CD1c-positive myeloid dendritic cell (primary cell): Measurements from ENCODE around the gene RANBP3.

Experiments used
- DNase-seq: peaks from one replicate; pipeline ENCODE4 v3.0.0-alpha.2; 2016; ENCODE audit errors: extremely low spot score

RANBP3 gene

DNA sequence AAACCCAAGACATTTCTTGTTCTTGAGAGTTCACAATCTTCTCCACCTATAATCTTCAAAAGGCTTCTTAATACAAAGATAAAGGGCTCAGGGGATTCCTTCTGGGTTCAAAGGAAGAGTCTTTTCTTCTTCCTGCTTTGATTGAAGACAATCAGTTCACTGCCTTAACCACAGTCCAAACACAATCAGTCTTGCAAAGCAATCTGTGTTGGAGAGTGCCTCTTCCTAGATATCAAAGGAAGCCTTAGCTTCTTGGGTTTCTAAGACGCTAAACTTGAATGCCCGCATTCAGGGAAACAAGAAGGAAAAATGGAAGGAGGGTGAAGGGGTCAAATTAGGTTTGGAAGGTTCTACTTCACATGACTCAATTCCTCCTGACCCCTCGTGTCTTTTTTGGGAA lies 27.2 kb downstream of the RANBP3 start:
- no peak for DNase-seq

DNA sequence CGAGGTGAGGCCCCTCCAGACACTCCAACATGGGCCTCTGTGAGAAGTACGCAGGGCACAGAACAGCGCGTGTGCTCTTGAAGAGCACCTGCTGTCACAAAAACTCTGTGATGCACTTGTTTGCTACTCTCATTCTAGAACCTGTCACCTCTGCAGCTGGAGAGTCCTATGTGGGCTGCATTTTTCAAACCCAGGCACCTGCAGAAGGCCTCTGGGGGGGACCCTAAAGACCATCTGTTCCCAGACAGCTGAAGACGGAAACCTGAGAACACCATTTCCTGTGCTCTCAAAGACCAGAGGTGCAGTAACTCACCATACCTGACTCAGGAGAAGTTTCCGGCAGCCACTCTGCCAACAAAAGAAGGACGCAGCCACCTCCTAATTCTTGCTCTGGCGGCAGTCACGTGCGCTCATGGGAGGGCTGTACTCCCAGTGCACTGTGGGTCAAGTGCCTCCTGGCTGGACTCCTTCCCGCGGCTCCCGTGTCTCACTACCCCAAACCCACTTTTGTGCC lies 28.1 kb downstream of the RANBP3 start:
- no peak for DNase-seq

DNA sequence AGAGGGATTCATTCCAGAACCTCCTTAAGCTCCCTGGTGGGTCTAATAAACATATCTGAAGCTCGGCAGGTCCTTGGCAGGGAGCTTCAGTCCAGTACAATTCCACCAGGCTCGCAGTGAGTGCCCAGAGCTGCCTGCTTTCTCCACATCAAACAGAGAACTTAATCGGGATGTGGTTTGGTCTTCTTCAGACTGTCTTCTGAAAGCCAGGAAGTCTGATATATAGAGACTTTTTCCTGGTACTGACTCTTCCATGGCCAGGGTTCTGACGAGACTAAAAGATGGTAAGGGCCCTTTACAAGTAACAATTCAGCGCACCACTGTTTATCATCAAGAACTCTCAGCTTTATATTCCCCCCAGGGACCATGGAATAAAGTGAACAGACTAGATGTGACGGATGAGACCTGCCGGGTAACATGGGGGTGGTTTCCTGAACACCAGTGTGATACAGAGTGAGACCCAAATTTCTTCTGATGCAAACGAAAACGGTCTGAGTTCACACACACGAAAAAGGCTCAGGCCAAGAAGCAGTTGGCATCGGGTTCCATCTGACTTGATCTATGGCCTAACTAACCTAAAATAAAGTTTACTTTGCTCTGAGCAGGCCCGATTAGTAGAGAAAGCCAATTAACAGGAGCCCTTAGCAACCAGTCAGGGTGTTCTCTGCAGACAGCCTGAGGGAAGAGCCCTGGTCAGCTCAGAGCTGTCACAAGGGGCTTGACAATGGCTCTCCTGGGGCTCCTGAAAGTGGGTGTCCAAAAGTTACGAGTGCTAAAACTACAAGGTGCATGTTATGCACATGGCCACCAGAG lies 29.0 kb downstream of the RANBP3 start:
- DNase-seq, result no peak

DNA sequence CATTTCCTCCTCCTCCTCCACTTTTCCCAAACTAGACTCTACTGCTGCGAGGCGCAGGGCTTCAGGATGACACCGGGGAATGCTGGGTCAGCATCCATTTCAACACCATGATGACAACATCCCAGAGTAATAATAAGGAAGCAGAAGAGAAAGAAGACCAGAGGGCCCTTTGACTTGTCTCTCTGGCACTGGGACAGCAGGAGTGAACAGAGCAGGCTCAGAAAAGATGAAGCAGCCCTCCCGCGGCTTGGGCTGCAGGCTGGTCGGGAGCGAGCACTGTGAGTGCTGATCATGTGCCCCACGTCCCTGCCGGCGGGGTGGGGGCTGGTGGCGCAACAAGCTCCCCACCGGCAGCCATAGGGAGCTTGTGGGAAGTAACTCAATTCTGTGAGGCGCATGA lies 30.5 kb downstream of the RANBP3 start:
- DNase-seq, result peak; percentile 86

DNA sequence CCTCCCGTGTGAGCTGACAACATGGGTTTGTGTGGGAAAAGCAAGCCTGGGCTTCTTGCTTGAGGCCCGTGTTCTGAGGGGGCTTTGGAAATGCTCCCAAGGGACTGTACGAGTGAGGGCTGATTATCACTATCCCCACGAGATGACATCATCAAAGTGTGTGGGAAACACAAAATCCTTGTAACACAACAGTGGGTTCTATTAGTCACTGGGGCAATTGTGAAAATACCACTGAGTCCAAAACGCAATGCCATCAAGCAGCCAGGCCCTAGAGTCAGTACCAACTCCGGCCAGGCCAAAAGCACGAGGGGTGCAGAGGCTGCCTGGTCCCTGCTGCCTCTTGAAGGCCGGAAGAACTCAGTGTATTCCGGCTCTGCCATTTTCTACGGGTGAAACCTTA lies 34.3 kb downstream of the RANBP3 start:
- no peak for DNase-seq

DNA sequence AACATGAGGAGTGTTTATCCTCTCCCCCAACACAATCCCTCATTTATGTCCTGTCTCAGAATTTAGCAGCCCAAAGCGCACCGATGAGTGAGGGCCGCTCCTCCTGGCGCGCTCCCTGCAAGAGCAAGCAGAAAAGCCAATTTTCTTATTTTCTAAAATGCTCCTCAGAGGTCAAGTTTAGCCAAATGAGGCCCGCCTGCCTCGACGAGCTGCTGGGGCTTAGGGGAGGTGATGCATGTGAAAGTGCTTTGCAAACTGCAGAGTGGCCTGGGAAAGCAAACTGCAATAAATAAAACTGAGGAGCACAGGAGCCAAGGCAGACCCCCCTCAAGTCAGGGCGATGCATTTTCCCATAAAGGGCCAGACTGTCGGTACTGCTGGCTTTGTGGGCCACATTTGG lies 34.9 kb downstream of the RANBP3 start:
- no peak for DNase-seq

DNA sequence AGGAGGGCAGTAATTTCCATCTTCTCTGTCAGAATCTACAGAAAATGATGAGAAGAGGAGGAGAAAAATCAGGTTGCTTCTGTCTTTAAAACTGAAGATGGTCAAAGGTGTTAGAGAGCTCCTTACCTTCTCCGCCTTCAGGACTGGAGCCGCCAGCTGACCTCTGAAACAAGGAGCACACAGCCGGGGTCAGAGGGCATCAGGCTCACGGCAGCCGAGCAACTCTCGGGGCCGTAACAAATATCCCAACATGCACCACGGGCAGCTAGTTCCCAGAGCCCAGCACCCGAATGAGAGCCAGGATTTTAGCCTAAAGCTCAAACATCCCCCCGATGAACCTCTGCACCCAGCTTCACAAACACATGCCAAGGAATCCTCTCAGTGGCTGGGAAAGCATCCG lies 36.3 kb downstream of the RANBP3 start:
- no peak for DNase-seq

DNA sequence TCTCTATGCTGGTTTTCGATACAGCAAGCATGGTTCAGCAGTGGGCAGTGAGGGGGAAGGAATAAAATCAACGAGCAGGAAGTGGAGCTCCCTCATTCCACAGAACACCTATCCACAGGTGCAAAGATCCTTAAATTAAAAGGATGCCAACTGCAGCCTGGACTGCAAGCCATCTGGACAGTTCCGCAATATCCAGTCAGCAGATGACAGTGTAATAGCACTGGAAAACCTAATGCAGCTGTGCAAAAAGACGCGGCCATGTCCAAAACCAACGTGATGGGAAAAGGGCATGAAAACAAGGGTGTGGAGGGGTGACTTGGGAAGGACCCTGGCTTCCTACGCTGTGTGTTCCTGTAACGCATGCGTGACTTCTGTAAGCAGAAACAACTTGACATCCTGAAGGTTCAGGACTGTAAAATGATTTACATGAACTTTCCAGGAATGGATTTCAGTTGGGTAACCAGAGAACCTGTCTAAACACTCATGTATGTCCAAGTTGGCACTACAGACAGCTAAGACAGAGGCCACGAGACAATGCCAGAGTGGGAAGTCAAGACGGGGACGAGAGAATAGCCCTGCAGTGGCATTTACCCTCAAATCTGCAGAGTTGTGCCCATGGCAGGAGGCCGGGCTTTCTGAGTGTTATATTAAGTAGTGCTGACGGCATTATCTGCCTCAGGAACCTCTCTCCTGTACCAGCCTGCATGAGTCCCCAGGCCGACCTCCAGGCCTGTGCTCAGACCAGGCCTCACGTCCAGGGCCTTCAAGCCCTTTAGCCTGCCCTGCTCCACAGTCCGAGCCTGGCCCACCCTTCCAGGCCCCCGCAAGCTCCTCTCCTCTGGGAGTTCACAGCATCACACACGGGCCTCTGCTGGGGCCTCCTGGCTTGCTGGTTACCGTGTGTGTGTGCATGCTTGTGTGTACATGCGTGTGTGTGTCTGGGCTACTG lies 37.4 kb downstream of the RANBP3 start:
- DNase-seq, result no peak

DNA sequence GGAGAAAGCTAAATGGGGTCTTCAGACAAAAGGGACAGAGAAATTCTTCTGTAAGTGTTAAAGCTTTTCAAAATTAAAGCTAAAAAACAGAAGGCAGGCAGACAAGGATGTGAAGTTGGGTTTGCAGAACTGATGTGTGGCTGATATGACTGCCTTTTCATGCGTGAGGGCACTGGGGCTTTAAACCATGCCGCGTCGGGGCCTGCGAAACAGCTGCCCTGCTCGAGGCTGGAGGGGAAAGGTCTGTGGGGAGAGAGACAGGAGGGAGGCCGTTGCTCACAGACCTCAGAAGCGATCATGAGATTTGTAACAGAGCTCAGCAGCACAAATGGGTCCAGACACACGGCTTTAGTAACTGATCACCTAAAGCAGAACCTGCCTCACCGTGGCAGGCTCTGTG lies 40.4 kb downstream of the RANBP3 start:
- DNase-seq, result no peak

DNA sequence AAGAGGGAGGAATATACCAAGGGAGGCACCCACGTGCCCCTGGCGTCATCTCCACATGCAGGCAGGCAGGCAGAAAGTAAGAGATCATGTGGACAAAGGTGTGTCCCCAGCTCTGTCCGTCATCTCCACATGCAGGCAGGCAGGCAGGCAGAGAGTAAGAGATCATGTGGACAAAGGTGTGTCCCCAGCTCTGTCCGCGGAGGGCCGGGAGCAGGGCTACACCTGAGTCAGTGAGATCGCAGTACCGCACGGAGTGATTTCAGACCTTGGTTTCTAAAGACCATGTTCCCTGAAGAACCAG lies 41.7 kb downstream of the RANBP3 start:
- no peak for DNase-seq

DNA sequence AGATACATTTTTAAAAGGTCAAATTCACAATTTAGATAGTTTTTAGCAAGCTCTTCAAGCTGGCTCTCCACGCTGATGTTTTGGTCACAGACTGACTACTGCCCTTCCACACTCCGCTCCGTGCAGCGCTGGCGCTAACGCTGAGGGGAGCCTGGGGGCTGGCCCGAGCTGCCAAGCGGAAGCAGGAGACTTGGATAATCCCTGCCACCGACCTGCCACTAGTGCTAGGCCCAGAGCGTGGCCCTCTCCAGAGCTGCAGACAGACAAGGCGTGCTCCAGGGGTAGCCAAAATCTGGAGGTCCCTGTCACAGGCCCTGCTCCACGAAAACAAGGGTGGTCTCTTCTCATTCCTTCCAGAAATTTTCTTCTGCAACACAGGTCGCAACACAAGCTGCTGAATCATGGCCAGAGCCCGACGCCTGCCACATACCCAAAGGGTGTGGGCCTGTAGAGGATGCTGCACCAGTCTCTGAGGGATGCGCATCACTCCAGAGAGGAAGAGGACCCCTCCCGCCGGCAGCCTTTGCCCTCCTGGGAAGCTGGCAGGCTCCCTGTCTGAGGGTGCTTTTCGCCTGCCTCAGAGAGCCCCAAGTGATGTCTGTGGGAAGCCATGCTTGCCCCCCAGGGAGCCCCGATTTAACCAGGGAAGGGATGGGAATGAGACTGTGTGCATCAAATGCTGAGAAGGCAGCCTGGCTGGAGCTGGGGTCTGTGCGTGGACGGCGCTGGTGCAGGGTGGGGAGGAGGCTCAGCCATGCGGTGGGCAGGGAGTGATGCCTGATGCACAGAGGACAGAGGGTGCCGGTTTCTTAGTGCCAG lies 42.3 kb downstream of the RANBP3 start:
- no peak for DNase-seq

DNA sequence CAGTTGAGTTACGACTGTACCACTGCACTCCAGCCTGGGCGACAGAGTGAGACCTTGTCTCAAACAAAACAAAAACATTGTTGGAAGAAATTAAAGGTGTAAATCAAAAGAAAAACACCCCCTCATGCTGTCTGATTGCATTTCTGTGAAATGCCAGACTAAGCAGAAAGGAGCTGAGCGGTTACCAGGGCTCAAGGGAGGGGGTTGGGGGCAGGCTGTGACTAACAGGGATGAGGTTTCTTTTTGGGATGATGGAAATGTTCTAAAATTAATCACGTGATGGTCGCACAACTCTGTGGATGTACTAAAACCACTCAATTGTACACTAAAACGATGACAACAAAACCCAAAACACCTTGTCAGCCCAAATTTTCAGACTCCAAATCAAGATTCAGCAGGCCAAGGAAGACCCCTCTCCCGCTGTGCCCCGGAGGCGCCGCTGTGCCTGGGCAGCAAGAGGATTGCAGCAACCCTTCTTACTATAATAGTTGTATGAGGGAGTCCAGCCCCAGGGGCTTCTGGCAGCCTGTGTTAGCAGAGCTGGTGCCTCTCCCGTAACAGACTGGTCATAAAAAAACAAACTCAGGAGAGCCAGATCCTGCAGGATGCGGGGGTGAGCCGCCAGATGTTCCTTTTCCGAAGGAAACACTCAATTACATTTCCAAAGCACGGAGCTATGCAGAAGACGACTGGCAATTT lies 43.0 kb downstream of the RANBP3 start:
- no peak for DNase-seq

DNA sequence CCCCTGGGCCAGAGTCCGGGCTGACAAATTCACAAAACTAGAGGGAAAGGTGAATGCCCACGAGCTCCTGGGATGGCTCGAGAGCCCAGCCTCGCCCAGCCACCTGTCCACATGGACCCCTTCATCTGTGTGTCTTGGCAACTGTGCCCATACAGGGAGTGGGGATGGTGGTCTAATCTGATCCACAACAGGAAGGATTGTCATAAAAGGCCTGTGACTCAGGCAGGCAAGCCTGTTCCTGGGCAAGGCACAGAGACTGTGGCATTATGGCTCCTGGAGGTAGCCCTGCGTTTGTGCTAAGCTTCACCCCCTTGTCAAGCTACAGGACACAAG lies 43.9 kb downstream of the RANBP3 start:
- DNase-seq, result no peak

DNA sequence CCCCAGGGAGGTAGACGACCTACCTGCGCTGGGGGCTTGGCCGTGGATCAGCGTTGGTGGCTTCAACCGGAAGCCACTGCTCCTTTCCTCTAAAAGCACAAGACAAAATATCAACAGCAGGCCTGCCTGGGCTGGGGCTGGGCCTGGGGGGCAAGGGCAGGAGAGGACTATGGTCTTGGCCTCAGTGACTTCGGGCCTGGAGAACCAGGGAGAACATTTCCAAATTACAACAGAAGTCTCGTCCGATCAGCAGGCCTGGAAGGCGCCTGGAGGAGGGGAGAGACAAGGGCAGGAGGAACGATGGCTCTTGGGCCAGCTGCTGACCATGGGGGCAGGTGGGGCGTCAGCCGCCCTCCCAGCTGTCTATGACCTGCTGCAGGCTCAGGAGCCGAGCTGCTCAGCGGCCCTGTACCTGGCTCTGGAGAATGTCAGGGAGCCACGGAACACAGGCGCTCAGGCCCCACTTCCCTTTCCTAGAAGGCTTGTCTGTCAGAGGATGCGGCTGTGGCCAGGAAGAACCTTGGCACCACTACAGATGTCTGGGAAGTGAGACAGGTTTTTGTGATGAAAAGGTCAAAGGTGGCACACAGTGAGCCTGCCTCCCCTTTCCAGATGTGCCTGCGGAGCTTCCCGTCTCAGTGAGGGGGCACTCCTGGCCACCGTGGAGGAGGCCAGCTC lies 44.4 kb downstream of the RANBP3 start:
- DNase-seq, result no peak

DNA sequence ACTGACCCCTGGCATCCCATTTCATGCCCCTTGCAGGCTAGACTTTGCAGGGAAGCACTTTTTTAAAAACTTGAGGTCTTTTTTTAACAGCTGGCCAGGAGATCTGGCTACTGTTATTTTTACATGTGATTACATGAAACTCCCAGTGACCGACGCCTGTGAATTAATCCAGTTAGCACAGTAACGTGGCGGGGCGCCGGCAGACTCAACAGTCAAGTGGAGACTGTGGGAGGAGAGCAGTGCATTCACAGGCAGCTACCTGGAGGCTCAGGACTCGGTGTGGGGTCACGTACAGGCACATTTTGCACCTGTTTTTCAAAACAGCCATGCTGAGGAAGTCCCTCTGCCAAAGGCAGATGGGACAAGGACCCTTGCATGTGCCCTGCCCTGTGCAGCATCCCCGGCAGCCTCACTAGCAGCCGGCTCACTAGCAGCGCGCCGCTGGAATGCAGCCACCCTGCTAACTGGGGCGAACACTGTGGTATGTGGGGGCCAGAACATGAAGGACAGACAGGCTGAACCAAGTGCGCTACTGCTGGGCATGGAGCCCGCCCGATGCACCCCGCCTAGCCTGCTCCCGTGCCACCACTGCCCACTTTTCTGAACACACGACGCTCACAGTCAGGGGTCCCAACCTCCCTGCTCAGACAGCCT lies 45.2 kb downstream of the RANBP3 start:
- no peak for DNase-seq

DNA sequence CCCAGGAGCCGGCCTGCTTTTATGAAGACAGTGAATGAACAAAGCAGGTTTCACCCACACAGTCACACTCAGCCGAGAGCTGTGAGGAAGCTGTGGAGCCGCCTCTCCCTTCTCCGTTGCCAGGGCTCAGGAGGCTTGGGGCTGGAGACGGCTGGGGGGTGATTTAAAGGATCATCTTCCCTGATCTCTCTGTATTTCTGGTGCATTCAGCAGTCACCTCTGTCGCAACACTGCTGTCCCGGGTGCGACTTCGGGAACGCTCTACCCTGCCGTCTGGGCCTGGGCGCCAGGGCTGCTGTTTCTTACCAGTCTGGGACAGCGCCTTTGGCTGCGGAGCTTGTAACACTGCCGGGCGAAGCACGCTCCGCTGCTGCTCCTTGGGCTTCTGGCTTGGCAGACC lies 45.8 kb downstream of the RANBP3 start:
- no peak for DNase-seq

DNA sequence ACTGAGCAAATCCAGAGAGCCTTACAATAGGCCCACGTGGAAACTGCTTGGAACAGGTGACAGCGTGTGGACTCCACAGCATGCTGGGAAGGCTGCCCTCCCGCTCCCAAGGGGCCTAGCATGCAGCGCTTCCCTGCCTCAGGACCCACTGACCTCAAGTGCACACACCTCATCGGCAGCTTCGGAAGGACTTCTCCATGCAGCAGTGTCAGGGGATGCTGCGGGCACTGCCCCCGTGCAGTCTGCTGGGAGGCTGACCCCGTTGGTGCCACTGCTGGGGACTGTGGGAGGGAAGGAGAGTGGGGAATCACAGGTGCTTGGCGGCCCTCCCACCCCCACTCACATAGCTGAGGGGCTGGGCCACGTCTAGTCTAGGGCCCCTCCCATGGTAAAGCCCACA lies 46.7 kb downstream of the RANBP3 start:
- no peak for DNase-seq

DNA sequence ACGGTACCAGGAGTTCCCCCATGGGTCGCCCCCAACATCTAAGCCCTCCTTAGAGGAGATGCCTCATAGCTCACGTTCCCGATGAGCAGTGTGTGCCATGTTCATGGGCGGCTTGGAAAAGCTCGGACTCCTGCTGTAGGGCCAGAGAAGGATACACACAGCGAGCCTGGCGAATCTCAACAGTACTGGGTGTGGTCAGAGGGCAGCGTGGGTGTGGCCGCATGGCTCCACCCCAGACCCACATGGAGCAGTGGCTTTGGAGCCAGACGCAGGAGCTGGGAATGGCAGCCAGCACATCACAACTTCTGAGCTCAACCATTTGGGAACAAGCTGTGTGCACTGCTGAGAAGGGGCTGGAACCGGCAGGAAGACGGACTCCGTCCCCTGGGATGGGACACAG lies 48.3 kb downstream of the RANBP3 start:
- no peak for DNase-seq

DNA sequence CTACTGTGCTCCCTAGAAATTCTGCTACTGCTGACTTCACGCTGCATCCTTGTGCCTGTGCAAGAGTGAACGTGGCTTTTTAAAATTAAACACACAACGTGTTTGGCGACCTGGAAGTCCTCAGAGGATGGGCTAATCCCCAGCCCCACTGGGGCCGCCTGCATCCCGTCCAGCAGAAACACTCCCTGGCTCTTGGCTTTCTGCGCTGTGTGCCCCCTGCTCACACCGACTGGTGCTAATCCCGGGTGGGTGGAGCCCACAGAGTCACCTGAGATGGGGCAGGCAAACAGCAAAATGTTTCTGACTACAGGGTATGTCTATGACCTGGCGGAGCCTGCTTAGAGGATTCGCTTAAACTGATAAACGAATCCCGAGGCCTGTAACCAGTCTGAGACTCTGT lies 48.8 kb downstream of the RANBP3 start:
- DNase-seq, result no peak

DNA sequence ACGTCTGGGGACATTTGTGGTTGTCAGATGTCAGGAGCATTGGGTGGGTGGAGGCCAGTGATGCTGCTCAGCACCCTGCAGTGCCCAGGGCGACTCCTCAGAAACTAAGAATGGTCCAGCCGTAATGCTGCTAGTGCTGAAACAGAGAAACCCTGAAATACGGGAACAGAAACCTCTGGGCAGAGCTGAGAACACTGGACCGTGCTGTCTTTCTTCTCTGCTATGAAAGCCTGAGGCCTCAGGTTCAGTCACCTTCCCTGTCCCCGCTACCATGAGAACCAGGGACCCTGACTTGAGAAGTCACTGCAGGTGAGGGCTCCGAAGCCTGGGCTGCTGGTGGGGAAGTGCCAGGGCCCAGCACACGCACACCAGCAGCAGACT lies 50.5 kb downstream of the RANBP3 start:
- DNase-seq, result no peak
